Stimulated activated CD8-positive, alpha-beta memory T cell treated with anti-CD3 and anti-CD28 coated beads, Interleukin-4, amount 100 ng/mL, for 1 hour (primary cell): ENCODE measurements around the gene NNMT.

Experiments used
- DNase-seq, 2 donors: peaks; one replicate each; pipeline ENCODE4 v3.0.0-alpha.2; 2020; ENCODE audit warnings: low read depth in 2 of 2, low spot score in 1 of 2

NNMT gene

DNA sequence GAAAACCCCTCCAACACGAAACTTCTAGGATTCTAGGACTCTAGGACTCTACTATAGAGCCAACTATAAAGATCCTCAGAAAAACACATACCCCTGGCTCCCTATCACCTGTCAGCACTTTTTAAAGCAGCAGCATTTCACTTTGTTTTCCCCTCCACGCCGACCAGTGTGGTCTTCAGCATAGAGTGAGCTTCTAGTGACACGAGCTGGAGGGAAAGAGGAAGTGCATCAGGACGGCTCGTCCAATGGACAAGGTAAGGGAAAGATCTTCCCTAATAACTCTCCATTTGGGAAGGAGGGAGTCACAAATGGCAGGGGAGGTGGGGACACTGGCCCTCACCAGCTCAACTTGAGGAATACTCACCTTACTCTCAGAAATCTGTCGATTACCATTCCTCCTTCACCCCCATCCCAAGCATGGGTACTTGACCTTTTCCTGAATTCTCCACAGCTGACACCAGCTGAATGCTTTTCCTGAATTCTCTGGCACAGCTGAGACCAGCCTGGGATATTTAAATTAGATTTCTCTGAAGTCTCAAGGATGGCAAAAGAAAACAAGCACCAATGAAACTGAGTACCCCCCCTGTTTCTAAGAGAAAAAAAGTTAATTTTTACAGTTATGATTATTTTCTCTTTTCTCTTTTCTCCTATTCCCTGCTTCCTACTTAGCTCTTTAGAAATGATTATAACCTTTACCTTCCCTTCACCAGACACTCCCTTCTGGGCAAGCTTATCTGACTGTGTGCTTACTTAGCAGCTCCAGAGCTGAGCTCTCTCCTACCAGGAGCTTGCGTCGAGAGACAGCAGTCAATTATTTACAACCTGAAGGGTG lies 33.3 kb upstream of the NNMT start:
- DNase-seq: no peak

DNA sequence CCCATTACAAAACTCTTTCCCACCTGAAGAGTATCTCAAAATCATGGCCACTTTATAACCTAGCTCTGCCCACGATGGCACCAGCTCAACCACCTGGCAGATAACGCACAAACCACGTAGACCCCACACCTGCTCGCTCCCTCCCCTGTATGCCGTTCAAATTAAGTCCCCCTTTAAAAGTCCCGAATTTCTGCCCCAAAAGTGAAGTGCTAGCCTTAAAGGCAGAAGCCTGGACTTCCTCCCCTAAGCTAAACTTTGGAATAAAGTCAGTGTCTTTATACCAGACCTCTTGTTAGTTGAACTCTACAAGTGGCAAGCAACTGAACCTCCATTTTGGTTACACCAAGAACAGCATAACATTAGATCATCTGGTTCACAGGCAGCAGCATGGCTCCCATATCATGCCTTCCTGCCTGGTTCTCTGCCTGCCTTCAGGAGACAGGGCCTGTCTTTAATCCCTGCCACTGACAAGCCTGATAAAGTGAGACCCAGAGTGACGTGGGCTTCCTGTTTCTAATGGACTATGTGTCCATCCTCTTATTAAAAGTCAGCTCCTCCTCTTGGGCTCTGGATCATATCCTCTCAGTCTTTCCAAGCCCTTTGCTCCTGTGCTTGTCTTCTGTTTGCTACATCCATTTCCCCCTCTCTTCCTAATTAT lies 32.6 kb upstream of the NNMT start:
- DNase-seq: no peak

DNA sequence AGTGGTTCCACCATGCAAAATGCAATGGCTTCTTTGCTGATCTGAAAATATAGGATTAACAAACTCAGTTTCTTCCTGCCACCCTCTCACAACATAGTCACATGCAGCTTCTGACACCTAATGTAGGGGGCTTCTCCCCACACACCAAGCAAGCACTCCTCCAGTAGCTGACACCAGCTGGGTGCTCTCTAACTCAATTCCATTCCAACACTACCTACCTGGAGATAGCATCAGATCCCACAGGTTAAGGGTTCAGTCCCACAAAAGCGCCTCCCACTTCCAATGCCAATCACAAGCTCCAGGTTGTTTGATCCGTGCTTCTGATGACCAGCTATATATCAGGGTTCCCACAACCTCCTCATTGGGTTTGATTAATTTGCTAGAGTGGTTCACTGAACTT lies 31.8 kb upstream of the NNMT start:
- no peak for DNase-seq

DNA sequence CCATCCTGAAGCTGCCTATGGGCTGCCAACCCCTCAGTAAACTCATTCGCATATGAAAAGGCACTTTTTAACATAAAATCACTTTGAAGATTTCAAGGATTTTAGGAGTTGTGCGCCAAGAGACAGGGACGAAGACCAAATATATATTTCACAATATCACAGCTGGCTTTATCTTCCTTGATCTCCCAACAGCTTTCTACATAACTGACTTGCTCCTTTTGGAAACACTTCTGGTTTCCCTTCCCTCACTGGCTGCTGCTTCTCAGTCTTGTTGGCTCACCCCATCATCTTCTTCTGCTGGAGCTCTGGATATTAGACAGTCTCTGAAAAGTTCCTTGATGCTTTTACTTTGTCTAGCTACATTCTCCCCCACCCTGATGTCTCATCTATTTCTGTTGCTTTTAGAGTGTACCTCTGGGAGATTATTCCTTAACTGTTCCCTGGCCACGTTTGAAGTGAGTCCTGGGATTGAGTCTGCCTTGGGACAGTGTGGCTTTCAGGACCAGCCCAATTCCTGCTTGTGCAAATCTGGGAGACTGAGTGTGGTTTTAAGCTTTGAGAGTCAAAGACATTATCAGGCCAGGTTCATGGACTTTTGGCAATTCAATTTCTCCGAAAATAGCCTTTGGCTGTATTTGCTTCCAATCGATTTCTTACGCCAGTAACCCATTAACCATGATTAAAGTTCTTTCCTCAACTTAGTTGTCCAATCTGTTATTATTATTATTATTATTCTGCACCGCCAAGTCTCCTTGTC lies 30.9 kb upstream of the NNMT start:
- DNase-seq: no peak

DNA sequence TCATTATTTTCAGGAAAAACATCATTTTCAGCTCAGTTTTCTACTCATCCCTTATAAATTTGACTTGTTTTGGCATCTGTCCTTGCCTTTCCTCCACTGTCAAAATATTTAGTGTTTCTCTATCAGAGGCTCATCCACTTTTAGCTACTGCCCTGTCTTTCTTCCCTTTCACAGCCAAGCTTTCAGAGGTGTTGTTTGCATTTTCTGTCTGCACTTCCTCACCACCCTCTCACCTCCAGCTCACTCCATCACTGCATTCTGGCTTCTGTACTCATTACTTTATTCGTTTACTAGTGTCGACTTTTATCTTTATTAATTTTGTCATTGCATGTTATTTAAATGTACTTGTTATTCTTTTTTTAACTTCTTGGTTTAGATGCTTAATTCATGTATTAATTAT lies 26.7 kb upstream of the NNMT start:
- DNase-seq: no peak

DNA sequence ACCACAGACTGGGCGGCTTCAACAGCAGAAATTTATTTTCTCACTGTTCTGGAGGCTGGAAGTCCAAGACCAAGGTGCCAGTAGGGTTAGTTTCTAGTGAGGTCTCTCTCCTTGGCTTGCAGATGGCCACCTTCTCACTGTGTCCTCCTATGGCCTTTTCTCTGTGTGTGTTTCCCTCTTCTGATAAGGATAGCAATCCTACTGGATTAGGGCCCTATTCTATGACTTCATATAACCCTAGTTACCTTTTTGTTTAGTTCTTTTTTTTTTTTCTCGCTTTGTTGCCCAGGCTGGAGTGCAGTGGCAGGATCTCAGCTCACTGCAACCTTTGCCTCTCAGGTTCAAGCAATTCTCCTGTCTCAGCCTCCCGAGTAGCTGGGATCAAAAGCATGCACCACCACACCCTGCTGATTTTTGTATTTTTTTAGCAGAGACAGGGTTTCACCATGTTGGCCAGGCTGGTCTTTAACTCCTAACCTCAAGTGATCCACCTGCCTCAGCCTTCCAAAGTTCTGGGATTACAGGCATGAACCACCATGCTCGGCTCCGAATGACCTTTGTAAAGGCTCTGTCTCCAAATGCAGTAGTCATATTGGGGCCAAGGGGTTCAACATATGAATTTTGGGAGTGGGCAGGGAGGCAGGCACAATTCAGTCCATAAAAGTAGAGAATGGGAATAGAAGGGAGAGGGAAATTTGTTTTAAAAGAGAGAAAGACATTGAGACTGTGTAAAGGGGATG lies 25.5 kb upstream of the NNMT start:
- DNase-seq: no peak

DNA sequence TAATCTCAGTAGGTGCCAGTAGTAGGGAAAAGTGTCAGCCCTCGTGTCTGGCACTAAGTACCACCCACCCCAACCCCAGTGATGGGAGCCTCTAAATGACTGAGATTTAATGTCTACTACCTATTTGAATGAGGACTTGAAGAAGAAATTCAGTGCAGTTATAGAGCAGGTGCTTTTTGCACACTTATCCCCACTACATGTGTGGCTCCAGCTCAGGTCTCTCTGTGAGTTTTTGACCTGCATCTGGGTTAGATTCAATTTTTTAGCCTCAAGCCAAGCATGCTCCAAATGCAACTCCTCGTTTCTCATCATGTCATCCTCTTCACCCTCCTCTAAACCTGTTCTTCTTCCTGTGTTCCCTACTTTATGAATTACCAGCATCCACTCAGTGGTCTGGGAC lies 24.9 kb upstream of the NNMT start:
- no peak for DNase-seq

DNA sequence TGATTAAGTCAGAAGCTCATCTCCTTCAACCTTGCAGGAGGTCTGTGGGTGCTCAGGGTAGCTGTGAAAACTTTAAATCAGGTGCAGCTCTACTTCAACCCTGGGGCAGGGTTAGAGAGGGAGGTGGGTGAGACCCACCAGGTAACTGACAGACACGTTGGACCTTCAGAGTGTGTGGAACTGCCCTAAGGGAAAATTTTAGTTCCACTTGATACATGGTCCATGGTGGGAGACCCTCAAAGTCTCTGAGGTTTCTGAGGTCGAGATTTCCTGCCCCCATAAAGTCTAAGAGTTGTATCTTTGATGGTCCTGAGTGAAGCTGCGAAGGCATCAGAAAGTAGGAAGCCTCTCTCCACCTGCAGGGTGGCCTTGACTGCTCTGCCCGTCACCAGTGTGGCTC lies 23.9 kb upstream of the NNMT start:
- no peak for DNase-seq

DNA sequence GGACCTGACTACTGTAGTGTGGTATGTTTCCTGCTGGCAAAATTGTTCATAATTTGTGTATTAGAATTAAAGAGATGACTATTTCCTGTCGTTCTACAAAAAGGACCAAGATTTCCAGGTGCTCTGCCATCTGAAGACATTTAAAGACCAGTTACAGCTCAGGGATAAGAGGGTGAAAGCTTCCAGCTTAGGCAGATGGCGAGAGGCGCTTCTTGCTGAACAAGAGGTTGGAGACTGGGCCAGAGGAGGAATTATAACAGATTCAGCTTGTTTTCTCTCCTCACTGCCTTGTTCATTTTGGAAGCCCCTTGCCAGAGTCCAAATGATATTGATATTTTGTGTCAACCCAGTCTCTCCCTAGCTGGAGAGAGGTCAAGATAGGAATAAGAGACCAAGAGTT lies 23.1 kb upstream of the NNMT start:
- no peak for DNase-seq

DNA sequence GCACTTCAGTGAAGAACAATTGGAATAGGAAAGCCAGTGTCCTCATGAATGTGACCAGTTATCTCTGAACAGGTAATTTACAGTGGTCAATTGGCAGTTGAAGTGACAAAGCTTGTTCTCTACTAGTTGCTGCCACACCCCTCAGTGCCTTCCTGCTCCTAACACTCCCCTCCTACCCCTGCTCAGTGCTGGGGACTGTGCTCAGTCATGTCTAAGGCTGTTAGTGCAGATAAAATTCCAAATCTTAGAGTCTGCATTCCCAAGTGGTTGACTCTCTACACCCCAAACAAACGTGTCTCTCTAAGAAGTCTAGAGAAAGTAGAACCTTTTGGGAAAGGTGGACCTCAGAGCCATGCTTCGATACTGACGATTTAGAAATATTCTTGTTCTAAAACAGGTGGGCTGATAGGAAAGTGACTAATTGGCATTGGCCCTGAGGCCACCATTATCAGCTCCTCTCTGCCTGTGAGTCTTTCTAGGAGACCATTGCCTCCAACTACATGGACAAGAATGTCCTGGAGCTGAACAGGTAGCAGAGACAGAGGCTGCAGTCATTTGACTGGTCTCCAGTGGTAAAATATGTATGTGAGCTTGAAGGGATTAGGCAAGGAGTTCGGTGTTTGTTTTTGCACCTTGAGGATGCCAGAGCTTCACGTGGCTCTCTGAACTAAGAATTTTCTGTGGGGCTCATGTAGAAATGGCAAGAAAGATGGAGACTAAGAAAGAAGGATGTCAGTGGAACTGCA lies 22.1 kb upstream of the NNMT start:
- no peak for DNase-seq

DNA sequence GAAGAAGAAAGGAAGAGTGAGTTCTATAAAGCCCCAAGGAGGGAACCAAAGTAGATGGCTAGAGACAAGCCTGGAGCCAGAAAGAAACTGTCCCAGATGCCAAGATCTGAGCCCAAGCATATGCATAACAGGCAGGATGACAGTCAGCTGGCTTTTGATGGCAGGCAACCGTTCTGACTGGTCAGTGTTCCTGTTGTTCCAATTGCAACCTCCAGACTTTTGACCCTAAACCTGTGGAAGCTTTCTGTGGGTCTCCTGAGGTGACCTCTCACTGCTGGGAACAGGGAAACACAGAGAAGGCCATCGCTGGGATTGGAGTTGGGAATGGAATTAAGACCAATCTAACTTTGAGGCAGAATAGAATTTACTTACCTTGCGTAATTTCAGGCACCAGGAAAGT lies 21.6 kb upstream of the NNMT start:
- DNase-seq: no peak

DNA sequence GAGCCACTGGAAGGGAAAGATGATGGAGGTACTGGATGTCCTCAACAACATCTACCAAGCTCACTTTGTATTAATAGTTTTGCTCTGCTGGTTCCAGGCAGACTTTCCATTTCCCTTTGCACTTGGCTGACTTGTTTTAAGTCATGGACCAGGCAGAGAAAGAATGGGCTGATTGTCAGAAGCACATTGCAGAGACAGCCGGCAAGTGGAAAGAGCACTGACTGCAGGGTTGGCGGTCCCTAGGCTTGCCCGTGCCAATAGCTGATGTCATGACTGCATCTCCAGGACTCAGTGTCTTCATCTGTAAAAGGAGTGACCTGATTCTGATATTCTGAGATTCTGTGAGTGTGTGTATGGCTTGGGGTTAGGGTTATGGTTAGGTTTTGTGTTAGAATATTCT lies 20.9 kb upstream of the NNMT start:
- no peak for DNase-seq

DNA sequence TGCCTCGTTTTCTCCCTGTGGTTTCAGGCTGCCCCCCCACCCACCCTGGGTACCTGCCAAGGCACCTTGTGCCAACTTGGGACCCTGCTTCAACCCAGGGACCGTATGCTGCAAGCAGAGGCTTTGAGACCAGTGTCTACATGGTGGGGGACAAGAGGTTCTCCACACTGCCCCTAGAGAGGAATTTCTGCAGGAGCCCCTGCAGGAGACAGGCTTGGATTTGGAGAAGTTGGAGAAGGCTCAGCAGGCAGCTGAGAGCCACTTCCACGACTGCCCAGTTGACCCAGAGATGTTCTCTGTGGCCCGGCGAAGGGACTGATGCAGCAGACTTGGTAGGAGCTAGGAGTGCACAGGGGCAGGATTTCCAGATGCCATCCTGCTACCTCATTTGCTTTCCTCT lies 20.1 kb upstream of the NNMT start:
- no peak for DNase-seq

DNA sequence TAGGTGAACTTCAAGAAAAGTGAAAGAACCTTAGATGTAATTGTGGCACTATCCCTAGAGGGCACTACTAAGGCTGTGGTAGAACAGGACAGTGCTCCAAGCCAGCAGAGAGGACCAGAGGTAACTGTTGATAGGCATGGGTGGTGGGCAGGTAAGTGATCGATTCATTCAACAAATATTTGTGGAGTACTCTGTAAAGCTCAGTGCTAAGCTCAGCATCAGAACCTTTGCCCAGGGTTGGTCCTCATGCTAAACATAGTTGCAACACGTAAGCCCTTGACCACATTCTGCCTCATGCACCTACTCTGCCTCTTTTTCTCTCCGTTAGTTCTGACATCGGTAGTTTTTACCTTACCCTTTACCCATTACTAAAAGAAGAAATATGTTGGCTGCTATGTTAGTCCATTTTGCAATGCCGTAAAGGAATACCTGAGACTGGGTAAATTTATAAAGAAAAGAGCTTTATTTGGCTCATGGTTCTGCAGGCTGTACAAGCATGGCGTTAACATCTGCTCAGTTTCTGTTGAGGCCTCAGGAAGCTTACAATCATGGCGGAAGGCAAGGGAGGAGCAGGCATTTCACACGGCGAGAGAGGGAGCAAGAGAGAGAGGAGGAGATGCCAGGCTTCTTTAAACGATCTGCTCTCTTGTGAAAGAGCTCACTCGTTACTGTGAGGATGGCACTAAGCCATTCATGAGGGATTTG lies 18.4 kb upstream of the NNMT start:
- DNase-seq: no peak

DNA sequence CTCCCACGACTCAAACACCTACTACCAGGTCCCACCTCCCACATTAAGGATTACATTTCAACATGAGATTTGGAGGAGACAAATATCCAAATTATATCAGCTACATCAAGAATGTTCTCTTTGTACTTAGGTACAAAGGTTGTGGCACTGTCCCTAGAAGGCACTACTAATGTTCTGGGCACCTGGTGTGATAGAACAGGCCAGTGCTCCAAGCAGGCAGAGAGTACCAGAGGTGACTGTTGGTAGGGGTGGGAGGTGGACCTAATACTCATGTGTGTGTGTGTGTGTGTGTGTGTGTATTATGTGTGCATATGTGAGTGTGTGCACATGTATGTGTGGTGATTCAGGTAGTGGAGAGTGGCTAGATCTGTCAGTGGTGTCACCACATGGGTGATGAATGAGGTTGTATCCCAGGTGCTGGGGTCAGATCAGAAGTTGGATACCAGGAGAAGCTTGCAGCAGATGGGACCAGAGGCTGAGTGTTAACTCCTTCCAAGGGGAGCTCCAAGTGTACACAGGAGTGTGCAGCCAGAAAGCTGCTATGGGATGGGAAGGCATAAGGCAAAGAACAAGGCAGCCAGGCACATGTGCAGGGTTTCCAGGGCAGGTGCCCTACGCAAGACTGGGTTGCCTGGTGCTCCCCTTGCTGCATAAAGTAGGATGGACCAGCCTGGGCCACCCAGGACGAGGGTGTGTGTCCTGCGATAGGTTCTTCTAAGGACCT lies 17.7 kb upstream of the NNMT start:
- no peak for DNase-seq

DNA sequence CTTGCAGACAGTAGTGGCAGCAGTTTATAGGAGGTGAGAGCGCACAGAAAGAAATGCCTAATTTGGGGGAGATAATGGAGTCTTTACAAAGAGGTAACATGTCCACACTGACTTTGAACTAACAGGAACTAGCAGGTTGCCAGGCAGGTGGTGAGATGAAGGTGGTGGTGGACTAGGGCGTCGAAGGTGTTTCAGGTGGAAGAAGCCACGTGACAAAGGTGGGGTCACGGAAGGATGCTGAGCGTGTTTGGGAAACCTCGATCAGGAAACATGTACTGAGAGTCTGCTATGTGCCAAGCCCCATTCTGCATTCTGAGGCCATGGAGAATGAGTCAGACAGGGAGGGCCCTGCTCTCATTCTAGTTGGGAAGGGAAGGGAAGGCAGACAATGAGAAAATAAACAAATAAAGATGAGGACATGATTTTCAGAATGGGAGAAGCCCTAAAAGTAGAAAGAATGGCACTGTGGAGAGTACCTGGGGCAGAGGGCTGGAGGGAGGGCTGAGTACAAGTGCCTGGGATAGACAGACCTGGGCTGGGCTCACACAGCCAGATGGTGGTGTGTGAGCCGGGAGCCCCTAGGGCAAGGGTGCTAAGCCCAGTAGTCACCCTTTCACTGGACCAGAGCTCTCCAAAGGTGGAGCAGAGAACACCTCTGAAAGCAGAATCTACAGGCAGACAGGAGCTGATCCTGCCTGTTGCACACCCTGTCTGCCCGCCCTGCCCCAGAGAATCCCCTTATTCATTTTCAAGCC lies 16.2 kb upstream of the NNMT start:
- DNase-seq: no peak

DNA sequence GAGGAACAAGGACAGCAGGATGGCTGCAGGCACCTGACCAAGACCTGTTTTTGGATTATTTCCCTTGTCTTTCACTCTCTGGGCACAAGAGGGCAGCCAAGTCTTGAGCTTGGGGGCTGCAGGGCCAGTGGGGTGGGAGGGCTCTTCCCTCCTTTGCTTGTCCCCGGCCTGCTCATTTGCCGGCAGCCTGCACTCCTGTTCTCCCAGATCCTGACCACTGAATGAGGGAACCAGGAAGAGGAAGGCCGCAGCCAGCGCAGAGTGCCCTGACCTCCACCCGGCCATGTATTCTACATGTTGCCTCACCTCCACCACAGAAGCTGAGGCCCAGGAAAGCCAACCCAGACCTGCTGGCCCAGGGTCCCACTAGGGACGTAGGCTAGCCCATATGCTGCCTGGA lies 15.5 kb upstream of the NNMT start:
- DNase-seq: no peak

DNA sequence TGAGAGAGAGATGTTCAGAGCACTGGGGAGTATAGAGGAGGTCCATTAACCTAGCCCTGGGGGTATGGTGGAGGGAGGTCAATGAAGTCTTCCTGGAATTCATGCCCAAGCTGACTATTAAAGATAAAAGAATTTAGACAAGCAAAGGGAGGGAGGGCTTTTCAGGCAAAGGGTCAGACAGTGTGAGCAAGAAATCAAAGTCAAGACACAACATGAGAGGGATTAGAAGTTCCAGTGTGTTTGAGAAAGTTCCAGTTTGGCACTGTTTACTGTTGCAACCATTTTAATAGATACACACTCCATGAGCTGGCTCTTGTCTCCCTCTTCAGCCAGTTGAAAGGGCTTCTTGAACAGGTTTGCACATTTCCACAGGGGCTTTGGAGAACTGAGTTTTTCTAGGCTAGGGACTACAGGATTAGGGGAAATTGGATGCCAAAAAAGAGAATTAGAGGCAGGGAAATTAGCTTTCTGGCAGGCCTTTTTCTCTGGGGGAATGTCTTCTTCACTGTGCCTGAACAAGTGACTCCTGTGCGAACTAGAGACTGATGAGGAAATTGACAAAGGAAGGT lies 14.7 kb upstream of the NNMT start:
- DNase-seq: no peak

DNA sequence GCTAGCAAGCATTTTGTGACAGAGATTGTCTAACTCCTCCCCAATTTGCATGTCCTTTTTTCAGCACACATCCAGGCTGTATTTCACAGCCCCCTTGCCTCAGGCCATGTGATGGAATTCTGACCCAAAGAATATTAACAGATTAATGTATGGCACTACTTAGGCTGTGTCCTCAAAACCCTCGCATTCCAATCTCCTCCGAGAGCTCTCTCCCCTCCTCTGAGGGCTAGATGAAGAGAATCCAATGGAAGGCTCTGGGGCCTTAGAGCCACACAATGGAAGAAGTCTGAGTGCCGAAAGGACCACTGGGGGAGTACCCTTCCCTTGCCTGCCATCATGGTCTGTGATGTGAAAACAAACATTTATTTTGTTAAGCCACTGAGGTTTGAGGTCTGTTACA lies 13.7 kb upstream of the NNMT start:
- DNase-seq: no peak
